ENCODE results near the gene TPCN1. TPM values are rescaled to one million over a fixed set of nuclear protein-coding genes. Genes with fewer than 3 reads are reported as not detected.

Gene TPCN1
- total RNA-seq, 1 donor from 2014 or later, result 153 TPM

GRCh38 chr12:113293100-113293499 lies 71.8 kb downstream of the TPCN1 start:
- H3K4me1 ChIP-seq, result peaks cover 59% of the 10 kb centered on the region
- no peak overlapping the region for H3K27ac ChIP-seq (replicated peaks)
- intact Hi-C loops (cut with micrococcal nuclease), result no loop called here
- no peaks in the 10 kb centered on the region for H3K27me3 ChIP-seq (ENCODE audit: low read depth)
- no peak for DNase-seq
- no peak overlapping the region for H3K4me3 ChIP-seq
- TF ChIP-seq CTCF (IDR thresholded peaks at IDR 0.05; ENCODE audit: borderline replicate concordance), result no peak
- H3K9me3 ChIP-seq (replicated peaks), result no peaks in the 10 kb centered on the region
- H3K36me3 ChIP-seq, result peaks cover 92% of the 10 kb centered on the region

- peaks cover 63% of the 10 kb centered on the region for H3K36me3 ChIP-seq
- H3K27ac ChIP-seq (replicated peaks), result peak overlapping the region; percentile 92
- intact Hi-C loops (cut with micrococcal nuclease), result no loop called here
These were observed 74.8 kb downstream of the TPCN1 start for GRCh38 chr12:113295886-113296556.

DNA sequence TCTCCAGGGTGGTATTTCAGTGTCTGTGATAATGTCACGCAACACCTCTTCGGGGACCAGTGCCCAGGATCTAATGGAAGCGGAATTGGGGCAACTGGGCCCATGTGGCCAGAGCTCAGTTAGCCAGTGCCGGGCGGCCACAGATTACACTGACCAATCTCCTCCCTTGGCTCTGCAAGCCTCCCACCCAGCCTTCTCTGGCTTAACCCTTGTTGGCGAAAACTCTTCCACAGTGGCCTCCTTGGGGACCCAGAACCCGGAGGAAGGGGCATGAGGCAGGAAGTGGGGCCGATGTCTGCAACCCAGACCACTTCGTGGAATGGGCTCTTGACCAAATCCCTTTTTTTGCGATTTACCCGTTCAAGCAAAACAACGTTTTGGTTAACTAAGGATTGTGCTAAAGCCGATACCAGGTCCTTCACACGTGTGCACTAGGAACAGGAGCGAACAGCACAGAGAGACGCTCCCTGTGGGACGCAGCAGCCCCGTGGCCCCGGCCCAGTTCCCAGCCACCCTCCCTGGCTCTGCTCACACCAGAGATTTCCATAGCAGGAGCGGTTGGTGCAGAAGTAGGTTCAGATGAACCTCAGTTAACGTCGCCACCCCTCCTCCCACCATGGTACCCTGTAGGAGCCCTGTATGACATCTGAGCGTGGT lies 75.4 kb downstream of the TPCN1 start:
- Histone ChIP-seq H3K4me3 (no peak overlapping the region), H3K9me3 (replicated peaks) (no peaks in the 10 kb centered on the region), H3K27me3 (ENCODE audit: low read depth) (no peaks in the 10 kb centered on the region), H3K4me1 (peaks cover 70% of the 10 kb centered on the region), H3K36me3 (peaks cover 58% of the 10 kb centered on the region), H3K27ac (replicated peaks) (peak overlapping the region; percentile 92)
- no peak for TF ChIP-seq CTCF (IDR thresholded peaks at IDR 0.05; ENCODE audit: borderline replicate concordance)
- no peak for DNase-seq
- intact Hi-C loops (cut with micrococcal nuclease), result no loop called here

More at GRCh38 chr12:113295886-113296556, 74.8 kb downstream of the TPCN1 start:
- Histone ChIP-seq H3K9me3 (replicated peaks) (no peaks in the 10 kb centered on the region), H3K4me3 (no peak overlapping the region), H3K4me1 (peaks cover 70% of the 10 kb centered on the region), H3K27me3 (ENCODE audit: low read depth) (no peaks in the 10 kb centered on the region)
- no peak for TF ChIP-seq CTCF (IDR thresholded peaks at IDR 0.05; ENCODE audit: borderline replicate concordance)
- no peak for DNase-seq

- intact Hi-C loops (cut with micrococcal nuclease), result no loop called here
- peak overlapping the region; percentile 92 for H3K27ac ChIP-seq (replicated peaks)
- H3K27me3 ChIP-seq (ENCODE audit: low read depth), result no peaks in the 10 kb centered on the region
- H3K4me3 ChIP-seq, result no peak overlapping the region
- no peaks in the 10 kb centered on the region for H3K9me3 ChIP-seq (replicated peaks)
- H3K4me1 ChIP-seq, result peaks cover 70% of the 10 kb centered on the region
- TF ChIP-seq CTCF (IDR thresholded peaks at IDR 0.05; ENCODE audit: borderline replicate concordance), result no peak
- H3K36me3 ChIP-seq, result peaks cover 58% of the 10 kb centered on the region
- DNase-seq, result no peak
These were observed 75.9 kb downstream of the TPCN1 start for GRCh38 chr12:113297214-113297587.

DNA sequence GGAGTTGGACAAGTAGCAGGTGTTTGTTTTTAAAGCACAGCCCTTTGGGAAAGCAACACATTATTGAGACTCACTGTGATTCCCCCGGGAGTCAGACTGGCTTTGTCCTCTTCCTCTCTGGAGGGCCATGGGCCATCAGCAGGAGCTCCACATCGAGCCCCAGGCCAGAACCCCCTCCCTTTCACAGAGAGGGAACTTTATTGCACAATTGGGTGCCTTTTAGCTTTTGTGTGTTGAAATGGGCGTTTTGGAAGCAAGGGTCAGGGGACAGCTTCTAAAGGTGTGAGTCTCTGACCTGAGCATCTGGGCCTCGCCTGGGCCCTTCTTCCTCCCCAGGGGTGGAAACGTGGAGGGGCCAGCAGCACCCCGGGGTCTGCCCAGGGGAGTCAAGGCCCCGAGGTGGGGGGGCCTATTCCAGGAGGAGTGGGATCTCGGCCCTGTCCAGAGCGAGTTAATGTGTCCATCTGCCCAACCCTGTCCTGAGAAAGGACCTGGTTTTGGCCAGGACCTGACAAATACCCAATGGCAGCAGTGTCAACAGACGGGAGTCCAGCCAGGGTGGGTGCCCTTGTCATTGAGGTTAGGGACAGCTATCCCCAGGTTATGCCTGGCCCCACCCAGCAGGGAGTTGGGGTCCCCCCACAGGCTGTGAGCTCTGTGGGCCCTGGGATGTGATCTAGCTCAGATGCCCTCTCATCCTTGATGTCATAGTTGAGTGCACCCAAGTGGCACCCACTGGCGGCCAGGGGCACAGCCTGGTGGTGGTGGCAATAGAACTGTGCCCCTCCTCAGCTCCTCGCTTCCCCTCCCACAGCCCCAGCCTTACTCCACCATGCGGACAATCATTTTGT lies 76.6 kb downstream of the TPCN1 start:
- no peak for TF ChIP-seq CTCF (IDR thresholded peaks at IDR 0.05; ENCODE audit: borderline replicate concordance)
- no peaks in the 10 kb centered on the region for H3K27me3 ChIP-seq (ENCODE audit: low read depth)
- H3K4me1 ChIP-seq, result peaks cover 70% of the 10 kb centered on the region
- DNase-seq, result no peak
- H3K36me3 ChIP-seq, result peaks cover 57% of the 10 kb centered on the region
- H3K4me3 ChIP-seq, result no peak overlapping the region
- peak overlapping the region; percentile 92 for H3K27ac ChIP-seq (replicated peaks)
- H3K9me3 ChIP-seq (replicated peaks), result no peaks in the 10 kb centered on the region
- intact Hi-C loops (cut with micrococcal nuclease), result no loop called here
